Uterus (tissue), 2 donors: ENCODE results near the gene AMT.

ENCODE experiments used
- POLR2A ChIP-seq, 2 donors: fragments of 450-650 bp; IDR thresholded peaks; one replicate each; pipeline ENCODE4 v1.6.1; 2016; ENCODE audit warnings: antibody characterized with exemption in 2 of 2, mild to moderate bottlenecking in 1 of 2, moderate library complexity in 1 of 2
- TF ChIP-seq, protein P1 (sequence below), 4 experiments: fragments of 200-600 bp in 2 of 4; fragments of 450-650 bp in 2 of 4; sonication (generic) in 2 of 4; IDR thresholded peaks; one replicate each; pipeline ENCODE4 v1.5.1; 2016 to 2019; ENCODE audit warnings: antibody characterized with exemption in 4 of 4, mild to moderate bottlenecking in 2 of 4, moderate library complexity in 1 of 4

DNA sequence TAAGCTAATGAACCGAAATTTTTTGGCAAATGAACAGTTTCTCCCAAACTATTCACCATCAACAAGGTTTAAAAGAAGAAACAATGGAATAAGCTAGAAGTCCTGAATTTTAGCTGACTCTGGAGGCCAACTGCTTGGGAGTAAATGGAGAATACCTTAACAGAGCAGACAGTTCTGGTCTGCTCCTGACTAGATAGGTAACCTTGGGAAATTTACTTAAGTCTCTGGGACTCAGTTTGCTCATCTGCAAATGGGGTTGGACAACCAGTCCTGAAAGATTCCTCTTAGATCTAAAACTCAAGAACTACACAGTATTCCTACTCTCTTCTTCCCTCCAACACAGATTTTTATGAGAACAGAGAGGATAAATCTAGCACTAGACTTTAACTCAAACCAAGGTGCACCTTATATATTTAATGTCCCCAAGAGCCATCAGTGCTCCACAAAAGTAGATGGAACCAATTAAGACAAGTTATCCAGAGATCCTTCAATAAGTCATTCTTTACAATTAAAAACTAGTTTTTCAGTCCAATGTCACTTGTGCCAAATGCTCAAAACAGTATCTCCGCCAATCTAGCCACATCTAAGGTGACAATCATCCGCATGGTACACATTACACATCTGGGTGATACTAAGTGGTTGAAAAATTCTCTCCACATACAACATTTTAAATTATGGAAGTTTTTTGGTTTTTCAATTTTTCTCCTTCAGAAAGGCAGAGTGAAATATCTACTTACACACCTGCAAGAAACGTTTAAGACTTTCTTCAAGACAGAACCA is 12.0 kb downstream of the AMT start:
- no peak for TF ChIP-seq POLR2A (IDR thresholded peaks at IDR 0.05)
- TF ChIP-seq, protein P1, sequence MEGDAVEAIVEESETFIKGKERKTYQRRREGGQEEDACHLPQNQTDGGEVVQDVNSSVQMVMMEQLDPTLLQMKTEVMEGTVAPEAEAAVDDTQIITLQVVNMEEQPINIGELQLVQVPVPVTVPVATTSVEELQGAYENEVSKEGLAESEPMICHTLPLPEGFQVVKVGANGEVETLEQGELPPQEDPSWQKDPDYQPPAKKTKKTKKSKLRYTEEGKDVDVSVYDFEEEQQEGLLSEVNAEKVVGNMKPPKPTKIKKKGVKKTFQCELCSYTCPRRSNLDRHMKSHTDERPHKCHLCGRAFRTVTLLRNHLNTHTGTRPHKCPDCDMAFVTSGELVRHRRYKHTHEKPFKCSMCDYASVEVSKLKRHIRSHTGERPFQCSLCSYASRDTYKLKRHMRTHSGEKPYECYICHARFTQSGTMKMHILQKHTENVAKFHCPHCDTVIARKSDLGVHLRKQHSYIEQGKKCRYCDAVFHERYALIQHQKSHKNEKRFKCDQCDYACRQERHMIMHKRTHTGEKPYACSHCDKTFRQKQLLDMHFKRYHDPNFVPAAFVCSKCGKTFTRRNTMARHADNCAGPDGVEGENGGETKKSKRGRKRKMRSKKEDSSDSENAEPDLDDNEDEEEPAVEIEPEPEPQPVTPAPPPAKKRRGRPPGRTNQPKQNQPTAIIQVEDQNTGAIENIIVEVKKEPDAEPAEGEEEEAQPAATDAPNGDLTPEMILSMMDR (IDR thresholded peaks at IDR 0.05): no peak
